HG02852 (cell line): ENCODE measurements around the gene CPT1B.

Source experiments
- ATAC-seq: cut with Tn5 transposase; IDR thresholded peaks from one replicate; pipeline ENCODE4 v1.9.1; 2021; ENCODE audit warnings: mild to moderate bottlenecking, moderate library complexity; ENCODE audit not compliant: unreplicated experiment

Gene CPT1B

DNA sequence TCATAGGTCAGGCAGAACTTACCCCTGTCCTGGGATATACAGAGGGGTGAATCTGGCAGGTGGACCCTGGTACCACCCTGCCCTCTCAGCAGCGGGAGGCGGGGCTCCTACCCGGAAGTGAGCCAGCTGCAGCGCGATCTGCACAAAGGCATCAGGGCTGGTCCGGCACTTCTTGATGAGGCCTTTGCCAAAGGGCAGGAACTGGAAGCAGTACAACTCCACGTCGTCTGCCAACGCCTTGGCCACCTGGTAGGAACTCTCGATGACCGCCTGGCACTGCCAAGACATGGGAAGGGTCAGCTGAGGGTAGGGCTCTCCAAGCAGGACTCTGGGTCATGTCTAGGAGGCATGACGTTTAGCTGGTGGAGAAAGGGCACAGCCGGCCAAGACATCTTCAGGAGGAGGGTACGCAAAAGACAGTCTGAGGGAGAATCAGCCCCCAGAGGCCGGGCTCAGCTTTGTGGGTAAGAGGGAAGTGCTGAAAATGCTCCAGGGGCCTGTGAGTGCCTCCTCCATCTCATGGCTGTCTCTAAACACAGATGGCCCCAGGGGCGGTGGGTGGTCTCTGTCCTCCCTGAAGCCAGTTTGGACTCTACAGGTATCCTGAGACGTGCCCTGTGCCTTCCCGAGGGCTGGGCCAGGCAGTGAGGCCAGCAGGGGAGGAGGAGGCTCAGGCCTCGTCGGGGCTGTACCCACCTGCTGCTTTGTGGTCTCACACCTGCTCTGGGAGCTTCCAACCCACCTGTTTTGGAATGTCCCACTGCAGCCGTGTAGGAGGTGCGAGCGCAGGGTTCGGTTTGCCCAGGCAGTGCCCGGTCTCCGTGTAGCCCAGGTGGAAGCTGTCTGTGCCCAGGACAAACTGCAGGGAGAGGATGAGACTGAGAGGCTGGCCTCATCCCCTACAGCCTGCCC, 6.7 kb downstream of the CPT1B start:
- no peak for ATAC-seq

DNA sequence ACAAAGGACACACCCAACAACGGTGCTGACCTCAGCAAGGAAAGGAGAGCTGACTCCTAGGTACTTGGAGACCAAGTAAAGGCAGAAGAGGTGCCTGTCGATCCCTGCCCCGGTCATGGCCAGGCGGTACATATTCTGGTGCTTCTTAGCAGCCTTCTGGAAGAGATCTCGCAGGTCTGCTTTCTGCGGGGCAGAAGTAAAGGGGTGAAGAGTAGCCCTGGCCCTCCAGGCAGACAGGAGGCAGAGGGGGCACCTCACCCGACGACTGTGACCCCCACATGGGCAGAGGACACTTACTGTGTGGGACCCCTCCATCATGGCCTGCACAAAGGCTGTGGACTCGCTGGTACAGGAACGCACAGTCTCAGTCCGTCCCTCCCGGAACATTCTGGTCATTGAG, 7.4 kb downstream of the CPT1B start:
- no peak for ATAC-seq

DNA sequence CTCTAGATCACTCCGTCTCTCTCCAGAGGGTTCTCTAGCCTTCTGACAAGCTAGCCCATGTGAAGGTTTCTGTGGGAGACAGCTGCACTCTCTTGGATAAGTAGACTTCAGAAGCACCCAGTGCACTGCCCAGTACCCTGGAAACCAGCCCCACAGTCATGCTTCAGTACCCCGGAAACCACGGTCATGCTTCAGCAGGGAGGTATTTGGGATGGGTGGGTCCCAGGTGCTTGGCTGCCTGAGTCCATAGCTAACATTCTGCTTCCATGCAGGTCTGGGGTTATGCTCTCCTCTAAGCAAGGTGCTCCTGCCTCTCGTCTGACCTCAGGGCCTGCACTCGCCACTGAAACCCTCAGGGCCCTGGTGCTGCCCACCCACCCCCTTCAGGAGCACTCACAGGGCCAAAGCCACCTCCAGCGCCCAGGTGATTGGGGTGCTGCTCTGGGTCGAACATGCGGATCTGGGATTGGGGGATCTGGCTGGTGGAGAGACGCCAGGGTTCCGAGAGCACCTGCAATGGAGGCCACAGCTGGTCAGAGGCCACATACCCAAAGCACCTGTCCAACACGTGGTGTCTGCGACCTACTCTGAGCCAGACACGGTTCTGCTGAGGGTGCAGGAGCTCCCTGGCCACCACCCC, 8.2 kb downstream of the CPT1B start:
- no peak for ATAC-seq

DNA sequence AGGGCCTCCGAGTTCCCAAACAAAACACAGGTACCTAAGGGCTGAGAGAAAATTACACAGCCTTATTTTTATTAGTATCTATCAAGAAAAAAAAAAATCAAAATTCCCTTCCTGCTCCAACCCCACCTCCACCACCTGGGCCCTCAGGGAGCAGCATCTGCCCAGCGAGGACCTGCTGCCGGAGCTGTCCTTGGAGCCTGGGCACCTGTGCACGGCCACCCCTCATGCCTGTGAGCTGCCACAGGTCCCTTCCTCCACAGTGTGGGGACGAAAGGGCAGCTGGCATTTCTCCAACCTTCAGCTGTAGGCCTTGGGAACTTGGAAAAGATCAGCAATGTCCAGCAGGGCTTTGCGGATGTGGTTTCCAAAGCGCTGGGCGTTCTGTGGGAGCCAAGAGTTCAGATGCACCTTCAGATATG, 9.2 kb downstream of the CPT1B start:
- ATAC-seq, result no peak

DNA sequence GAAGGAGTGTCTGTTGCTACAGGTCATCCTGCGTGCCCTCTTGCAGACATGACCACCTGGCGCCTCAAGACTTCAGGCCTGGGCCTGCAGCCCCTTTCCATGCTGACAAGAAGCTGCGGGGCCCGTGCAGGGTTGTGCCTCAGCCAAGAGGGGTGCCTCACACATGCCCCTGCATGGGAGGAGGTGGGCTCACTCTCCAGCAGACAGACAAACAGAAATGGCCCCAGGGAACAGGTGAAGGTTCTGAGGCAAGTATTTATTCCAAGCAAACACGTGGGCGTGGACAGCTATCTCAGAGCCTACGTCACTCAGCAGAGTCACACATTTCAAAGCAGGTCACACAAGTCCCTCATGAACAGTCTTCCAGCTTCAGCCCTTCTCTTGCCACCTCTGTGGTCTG, 9.6 kb downstream of the CPT1B start:
- no peak for ATAC-seq

DNA sequence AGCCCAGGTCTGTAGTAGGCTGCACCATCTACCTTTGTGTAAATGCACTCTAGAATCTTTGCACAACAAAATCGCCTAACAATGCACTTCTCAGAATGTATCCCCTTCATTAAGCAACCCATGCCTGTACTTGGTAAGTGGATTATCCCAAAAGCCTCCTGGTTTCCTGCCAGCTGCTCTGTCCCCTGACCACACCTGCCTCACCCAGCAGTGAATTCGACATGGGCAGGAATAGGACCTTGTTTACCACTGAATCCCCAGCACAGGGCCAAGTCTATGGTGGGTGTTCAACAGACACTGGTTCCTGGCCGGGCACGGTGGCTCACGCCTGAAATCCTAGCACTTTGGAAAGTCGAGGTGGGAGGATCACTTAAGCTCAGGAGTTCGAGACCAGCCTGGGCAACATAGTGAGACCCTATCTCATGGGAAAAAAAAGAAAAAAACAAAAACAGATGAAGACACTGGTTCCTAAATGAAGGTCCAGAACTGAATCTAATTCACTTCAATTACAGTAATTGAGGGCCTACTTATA, 10.4 kb downstream of the CPT1B start:
- no peak for ATAC-seq

DNA sequence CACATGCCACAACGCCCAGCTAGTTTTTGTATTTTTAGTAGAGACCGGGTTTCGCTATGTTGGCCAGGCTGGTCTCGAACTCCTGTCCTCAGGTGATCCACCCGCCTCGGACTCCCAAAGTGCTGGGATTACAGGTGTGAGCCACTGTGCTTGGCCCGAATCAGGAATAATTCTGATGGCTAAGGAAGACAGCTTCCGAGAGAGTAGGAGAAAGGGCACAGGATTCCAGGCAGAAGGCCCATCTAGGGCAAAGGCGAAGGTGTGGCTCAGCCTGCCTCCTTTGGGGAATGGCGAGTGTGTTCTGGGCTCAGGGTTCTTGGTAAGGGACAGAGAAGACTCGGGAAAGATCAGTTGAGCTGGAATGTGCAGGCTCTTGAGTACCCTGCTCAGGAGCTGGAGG, 13.9 kb downstream of the CPT1B start:
- no peak for ATAC-seq

DNA sequence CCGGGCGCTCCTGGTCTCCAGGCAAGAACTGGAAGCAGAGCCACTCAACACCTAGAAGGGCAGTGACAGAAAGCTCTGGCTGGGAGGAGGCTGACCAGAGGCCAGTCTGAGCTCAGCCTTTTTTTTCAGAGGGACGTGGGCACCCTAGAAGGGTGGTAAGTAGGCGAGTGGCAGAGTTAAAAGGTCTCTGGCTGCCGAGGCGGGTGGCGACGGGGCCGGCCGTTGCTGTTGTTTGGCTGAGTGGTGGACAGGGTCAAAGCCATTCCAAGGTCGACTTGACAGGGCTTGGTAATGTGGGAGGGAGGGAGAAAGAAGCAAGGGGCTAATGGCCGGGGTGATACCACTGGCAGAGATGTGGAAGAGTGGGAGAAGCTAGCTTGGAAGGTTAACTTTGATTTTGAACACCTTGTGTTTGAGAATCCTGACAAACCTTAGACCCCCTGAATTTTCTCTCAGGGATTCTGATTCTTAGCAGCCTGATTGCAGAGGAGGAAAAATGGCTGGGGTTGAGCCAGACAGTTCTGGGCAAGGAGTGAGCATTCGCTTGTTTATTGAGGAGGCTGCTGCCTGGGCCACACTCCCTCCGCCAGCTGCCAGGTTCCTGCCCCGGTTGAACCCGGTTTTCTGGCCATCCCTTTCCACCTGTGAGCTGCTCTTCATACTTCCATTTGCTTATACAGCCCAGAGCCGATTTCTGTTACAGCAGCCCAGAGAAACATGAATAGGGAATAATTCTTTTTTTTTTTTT, 14.6 kb downstream of the CPT1B start:
- no peak for ATAC-seq

DNA sequence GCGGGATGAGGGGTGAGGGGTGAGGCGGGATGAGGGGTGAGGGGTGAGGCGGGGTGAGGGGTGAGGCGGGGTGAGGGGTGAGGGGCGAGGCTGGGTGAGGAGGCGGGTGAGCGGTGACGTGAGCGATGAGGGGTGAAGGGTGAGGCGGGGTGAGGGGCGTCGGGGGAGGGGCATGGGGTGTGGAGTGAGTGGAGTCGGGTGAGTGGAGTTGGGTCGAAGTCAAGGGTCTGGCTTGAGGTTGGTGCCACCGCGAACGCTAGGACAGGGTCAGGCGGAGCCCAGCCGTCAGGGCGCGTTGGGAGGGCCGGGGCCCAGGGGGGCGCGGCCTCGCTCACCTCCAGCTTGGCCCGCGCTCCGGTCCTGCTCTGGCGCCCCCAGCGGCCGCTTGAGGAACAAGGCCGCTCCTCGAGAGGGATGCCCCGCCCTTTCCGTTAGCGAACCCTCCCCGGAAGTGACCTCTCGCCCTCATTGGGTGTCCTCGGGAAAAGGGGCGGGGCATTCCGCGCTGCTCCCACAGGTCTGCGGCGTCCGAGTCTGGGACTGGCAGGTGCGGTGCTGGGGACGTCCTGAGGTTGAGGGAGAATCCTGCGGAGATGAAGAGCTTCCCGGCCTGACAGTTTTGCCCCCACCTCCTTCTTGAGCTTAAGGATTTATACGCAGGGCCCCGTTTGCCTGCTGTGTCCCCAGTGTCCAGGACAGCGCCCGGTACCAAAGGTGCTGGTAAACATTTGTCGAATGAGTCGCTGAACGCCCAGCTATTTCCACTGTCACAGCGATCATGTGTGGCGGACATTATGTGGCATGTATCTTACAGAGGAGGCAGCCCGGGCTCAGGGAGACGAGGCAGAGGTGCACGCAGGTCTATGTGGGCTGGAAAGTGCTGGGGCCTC, 15.5 kb downstream of the CPT1B start, which contains the start of gene SYCE3:
Gene SYCE3 (minus strand): TSS at position 397 of the 890 bp plus-strand sequence. CDS start 6,514 bp downstream, outside the sequence.
- ATAC-seq, result peak; percentile 91

DNA sequence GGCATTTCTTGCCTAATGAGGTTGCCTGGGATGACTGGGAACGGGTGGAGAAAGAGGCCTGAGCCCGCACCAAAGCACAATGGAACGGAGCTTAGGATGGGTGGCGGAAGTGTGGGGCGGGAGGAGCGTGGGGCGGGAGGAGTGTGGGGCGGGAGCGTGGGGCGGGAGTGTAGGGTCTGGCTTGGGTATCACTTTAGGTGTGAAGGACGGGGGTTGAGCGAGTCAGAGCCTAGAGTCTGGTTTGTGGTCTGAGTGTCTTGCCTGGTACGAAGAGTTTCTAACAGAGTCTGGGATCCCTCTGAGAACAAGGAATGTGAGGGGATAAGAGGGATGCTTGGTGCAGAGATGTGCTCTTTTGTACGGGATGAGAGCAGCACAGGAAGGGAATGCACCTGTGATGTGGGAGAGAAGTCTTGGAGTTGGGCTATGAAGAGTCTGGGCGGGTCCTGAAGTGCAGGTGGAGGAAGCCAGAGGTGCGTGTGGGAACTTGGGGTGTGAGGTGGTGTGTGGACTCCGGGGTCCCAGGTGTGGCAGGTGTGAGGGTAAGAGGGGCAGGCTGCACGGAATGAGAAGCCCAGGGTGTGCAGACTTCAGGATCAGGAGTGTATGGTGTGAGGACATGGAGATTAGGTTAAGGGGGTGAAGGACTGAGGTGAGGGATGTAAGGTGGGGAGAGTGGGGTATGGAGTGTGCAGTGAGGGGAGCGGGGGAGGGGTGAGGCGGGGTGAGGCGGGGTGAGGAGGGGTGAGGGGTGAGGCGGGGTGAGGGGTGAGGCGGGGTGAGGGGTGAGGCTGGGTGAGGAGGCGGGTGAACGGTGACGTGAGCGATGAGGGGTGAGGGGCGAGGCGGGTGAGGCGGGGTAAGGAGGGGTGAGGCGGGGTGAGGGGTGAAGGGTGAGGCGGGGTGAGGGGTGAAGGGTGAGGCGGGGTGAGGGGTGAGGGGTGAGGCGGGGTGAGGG, 16.5 kb downstream of the CPT1B start:
- no peak for ATAC-seq

DNA sequence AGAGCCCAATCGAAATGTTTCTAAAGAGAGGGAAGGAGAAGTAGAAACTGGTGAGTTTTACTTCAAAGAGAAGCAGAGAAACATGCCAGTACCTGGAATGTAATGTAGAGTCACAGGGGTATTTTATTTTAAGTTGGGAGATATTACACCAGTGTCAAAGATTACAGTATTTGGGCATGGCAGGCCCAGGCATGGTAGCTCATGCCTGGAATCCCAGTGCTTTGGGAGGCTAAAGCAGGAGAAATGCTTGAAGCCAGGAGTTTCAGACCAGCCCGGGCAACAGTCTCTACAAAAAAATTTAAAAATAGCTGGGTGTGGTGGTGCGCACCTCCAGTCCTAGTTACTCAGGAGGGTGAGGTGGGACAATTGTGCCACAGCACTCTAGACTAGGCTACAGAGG, 18.2 kb downstream of the CPT1B start:
- no peak for ATAC-seq

DNA sequence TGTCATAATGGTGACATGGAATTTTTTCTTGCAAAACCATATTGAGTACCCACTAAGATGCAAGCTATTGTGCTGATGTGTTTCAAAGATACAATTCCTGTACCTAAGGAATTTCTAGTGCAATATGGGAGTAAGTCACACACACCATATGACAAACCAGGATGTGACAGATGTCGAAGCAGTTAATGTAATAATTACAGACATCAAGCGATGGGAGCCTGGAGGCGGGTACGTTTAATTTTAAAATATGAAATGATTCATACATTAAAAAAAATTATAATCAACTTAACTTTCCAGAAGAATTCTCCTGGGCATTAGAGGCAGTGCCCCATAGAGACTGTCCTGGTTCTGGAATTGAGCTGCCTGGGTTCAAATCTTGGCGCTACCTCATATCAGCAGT, 21.5 kb downstream of the CPT1B start:
- ATAC-seq, result no peak

DNA sequence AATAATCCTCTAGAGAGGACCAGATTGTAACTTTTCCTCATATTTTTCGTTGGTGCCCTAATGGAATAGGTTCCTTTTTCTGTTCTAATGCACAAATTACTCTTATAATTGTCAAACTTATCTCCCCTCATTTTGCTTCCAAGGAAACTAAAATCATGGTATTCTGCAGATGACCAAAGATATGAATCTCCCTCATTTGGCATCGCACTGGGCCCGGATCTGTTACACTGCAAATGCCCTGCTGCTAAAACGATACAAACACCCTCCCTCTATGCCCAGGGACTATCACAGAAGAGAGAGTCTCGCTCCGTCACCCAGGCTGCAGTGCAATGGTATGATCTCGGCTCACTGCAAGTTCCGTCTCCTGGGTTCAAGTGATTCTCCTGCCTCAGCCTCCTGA, 24.9 kb downstream of the CPT1B start:
- no peak for ATAC-seq

DNA sequence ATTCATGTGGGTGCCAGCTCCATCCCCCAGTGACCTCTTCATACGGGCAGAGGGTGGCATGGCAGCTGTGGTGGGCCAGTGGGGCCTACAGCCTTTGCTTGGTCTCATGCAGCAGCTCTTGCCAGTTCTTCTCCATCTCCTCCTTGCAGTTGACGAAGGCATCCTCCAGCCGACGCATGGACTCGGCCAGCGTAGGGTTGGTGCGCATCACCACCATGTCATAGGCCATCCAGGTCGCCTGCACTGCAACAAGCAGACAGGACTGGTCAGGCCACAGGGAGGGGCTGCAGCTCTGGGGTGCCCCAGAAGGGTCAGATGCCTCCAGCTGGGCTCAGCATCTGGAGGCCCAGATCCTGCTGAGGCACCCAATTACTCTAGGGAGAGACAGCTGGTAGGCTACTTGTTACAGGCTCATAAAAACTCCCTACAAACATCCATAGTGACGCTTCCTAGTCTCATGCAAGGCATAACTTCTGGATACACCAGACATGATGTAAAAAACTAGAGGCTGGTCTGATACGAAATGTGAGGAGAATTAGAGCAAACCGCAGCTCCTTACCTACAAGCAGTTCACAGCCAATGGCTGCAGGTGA, 27.0 kb downstream of the CPT1B start:
- ATAC-seq, result no peak

DNA sequence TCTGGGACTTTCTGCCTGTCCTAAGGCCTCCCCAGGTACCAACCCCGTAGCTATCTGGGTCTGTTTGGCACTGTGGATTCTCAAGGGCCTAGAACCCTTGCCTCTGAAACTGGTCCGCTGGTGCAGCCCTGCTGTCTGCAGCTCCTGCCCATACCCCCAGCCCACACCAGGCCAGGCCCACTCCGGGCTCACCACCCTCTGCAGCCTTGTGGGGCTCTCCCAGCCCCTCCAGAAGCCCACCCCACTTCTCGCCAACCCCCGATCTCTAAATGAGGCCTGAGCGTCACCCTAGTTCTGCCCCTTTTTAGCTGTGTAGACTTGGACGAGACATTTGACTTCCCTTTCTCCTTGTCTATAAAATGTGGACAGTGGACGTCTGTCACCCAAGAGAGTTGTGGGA, 27.8 kb downstream of the CPT1B start:
- no peak for ATAC-seq

DNA sequence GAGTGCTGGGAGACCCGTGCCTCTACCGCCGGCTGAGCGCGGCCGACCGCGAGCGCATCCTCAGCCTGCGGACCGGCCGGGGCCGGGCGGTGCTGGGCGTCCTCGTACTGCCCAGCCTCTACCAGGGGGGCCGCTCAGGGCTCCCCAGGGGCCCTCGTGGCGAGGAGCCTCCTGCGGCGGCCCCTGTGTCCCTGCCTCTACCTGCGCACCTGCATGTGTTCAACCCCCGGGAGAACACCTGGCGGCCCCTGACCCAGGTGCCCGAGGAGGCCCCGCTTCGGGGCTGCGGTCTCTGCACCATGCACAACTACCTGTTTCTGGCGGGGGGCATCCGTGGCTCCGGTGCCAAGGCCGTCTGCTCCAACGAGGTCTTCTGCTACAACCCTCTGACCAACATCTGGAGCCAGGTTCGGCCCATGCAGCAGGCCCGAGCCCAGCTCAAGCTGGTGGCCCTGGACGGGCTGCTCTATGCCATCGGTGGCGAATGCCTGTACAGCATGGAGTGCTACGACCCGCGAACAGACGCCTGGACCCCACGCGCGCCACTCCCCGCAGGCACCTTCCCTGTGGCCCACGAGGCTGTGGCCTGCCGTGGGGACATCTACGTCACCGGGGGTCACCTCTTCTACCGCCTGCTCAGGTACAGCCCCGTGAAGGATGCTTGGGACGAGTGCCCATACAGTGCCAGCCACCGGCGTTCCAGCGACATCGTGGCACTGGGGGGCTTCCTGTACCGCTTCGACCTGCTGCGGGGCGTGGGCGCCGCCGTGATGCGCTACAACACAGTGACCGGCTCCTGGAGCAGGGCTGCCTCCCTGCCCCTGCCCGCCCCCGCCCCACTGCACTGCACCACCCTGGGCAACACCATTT, 29.1 kb downstream of the CPT1B start:
- ATAC-seq, result no peak

DNA sequence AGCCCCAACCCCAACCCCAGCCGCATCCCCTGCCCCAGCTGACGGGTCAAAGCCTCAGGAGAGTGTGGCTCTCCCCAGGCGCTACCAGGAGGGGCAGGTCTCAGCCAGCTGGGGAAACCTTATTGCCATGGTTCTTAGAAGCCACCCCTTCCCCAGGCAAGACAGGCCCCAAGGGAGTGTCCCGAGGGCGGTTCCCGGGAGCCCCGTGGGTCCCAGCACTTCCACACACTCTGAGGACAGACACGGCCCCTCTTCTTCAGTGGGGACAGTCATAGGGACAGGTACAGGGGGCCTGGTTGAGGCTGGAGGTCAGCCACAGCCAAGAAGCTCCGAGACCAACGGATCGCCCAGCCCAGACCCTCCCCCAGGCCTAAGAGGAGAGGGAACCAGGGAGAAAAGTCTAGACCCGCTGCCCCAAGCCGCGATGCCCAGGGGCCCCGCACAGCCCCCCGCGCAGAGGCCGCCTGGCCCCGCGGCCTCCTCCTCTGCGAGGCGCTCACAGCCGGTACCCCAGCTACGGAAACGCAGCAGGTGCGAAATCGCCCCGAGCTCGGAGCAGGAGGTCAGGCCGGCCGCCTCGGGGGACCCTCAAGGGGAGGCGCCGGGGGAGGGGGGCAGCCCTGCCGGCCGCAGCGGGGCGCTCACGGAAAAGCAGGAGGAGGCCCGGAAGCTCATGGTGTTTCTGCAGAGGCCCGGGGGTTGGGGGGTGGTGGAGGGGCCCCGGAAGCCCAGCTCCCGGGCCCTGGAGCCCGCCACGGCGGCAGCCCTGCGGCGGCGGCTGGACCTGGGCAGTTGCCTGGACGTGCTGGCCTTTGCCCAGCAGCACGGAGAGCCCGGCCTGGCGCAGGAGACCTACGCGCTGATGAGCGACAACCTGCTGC, 29.9 kb downstream of the CPT1B start:
- no peak for ATAC-seq
